Right lobe of liver (tissue), 6 donors: ENCODE results near the gene GDNF. TPM values are rescaled to one million over a fixed set of nuclear protein-coding genes. Genes with fewer than 3 reads are reported as not detected.

Source experiments
- ATAC-seq, 4 donors: fragments of 200-7000 bp; cut with Tn5 transposase; one replicate each; pipeline ENCODE4 v1.9.1; 2020; ENCODE audit warnings: mild to moderate bottlenecking in 4 of 4, moderate library complexity in 4 of 4
- DNase-seq, 3 donors: peaks; one replicate each; pipeline ENCODE4 v3.0.0-alpha.2; 2020
- H3K27ac ChIP-seq, 3 donors: fragments of 200-600 bp; one replicate each; pipeline ENCODE4 v1.8.0; 2022
- H3K27me3 ChIP-seq, 2 donors: fragments of 200-600 bp; one replicate each; pipeline ENCODE4 v1.8.0; 2022
- H3K36me3 ChIP-seq, 4 donors: fragments of 200-600 bp; sonication (generic) in 1 of 4; one replicate each; pipeline versions ENCODE4 v1.5.1 to v1.8.0; 2017 to 2022; ENCODE audit warnings: control low read depth in 1 of 4
- H3K4me1 ChIP-seq, 4 donors: fragments of 200-600 bp; sonication (generic) in 1 of 4; one replicate each; pipeline versions ENCODE4 v1.5.1 to v1.8.0; 2017 to 2022; ENCODE audit warnings: control low read depth in 1 of 4
- H3K4me3 ChIP-seq, 3 donors: fragments of 200-600 bp; one replicate each; pipeline ENCODE4 v1.8.0; 2022
- H3K9me3 ChIP-seq, 4 donors: fragments of 200-600 bp; sonication (generic) in 1 of 4; one replicate each; pipeline versions ENCODE4 v1.5.1 to v1.8.0; 2017 to 2022; ENCODE audit warnings: control low read depth in 1 of 4
- CTCF ChIP-seq, 4 donors: fragments of 200-600 bp in 3 of 4; fragments of 450-650 bp in 1 of 4; IDR thresholded peaks; one replicate each; pipeline versions ENCODE4 v1.5.1 to v1.8.0; 2016 to 2022; ENCODE audit warnings: antibody characterized with exemption in 4 of 4, mild to moderate bottlenecking in 2 of 4
- POLR2A ChIP-seq: fragments of 450-650 bp; IDR thresholded peaks from one replicate; pipeline ENCODE4 v1.6.1; 2017; ENCODE audit warnings: antibody characterized with exemption, mild to moderate bottlenecking
- WGBS: methylation state at CpG from one replicate; pipeline ENCODE4 v1.1.6; 2018; ENCODE audit warnings: low coverage, low lambda C conversion rate; ENCODE audit not compliant: insufficient coverage; ENCODE audit errors: missing lambda C conversion rate; 5-methylcytosine and 5-hydroxymethylcytosine counted together
- intact Hi-C, 2 donors: fragments of 100-400 bp; cut with DNase I; formaldehyde crosslinking; loops; one replicate each; pipeline versions ENCODE4 v1.11.2 to v1.14.1; 2022
- total RNA-seq, 6 experiments: library from RNA; depleted of rRNA in 2 of 6; stranded (reverse); fragments of >200 nt in 2 of 6; fragmentation: NEBNext Ultra II Directional in 3 of 6; extraction: Animal tissue kit (Norgen Biotek cat#: 25700) in 3 of 6; gene quantifications; one replicate each; pipeline versions ENCODE4 v1.1.0 to v1.2.4, GENCODE V29; 2016 to 2023
- donor health status: DM: no; HTN: yes; CAD: no.
- donor health status: DM: no; HTN: no; CAD: no.
- donor health status: DM: no; HTN: no; CAD: no.
- donor health status: DM: no; HTN: yes; CAD: no.
- donor health status: DM: no; HTN: yes; CAD: no.

The GDNF gene
- total RNA-seq, 6 experiments from 2014 or later = 0.15 to 0.47 (median 0.26) TPM

GRCh38 chr5:37792975-37793631 lies 46.7 kb downstream of the GDNF start:
- DNase-seq (no peak), ATAC-seq (no peak)
- intact Hi-C loops = no loop called here
- H3K9me3 ChIP-seq = no peaks in the 10 kb centered on the region
- H3K36me3 ChIP-seq = no peaks in the 10 kb centered on the region
- H3K27me3 ChIP-seq = no peaks in the 10 kb centered on the region
- no peak overlapping the region for H3K27ac ChIP-seq
- H3K4me3 ChIP-seq = no peak overlapping the region
- no peaks in the 10 kb centered on the region for H3K4me1 ChIP-seq
- TF ChIP-seq CTCF (IDR thresholded peaks at IDR 0.05) = no peak
- TF ChIP-seq POLR2A = no peak
- 62% methylated on average over 2 of the region's 2 CpGs for WGBS

GRCh38 chr5:37791321-37791720 lies 48.5 kb downstream of the GDNF start:
- Histone ChIP-seq H3K27me3 (no peaks in the 10 kb centered on the region), H3K9me3 (no peaks in the 10 kb centered on the region), H3K36me3 (no peaks in the 10 kb centered on the region), H3K27ac (no peak overlapping the region), H3K4me1 (no peaks in the 10 kb centered on the region), H3K4me3 (no peak overlapping the region)
- ATAC-seq (no peak), DNase-seq (no peak)
- WGBS = 68% methylated on average over 2 of the region's 2 CpGs
- TF ChIP-seq POLR2A (no peak), CTCF (IDR thresholded peaks at IDR 0.05) (no peak)
- intact Hi-C loops = no loop called here

GRCh38 chr5:37789991-37790390 lies 49.9 kb downstream of the GDNF start:
- H3K27me3 ChIP-seq = no peaks in the 10 kb centered on the region
- ATAC-seq (no peak), DNase-seq (no peak)
- 44% methylated on average over 2 of the region's 2 CpGs for WGBS
- H3K36me3 ChIP-seq = no peaks in the 10 kb centered on the region
- no peaks in the 10 kb centered on the region for H3K4me1 ChIP-seq
- H3K9me3 ChIP-seq = no peaks in the 10 kb centered on the region
- no peak overlapping the region for H3K27ac ChIP-seq
- TF ChIP-seq POLR2A (no peak), CTCF (IDR thresholded peaks at IDR 0.05) (no peak)
- no peak overlapping the region for H3K4me3 ChIP-seq
- intact Hi-C loops = no loop called here

- DNase-seq (no peak), ATAC-seq (no peak)
- Histone ChIP-seq H3K4me1 (no peaks in the 10 kb centered on the region), H3K27ac (no peak overlapping the region), H3K36me3 (no peaks in the 10 kb centered on the region), H3K4me3 (no peak overlapping the region), H3K27me3 (no peaks in the 10 kb centered on the region), H3K9me3 (no peaks in the 10 kb centered on the region)
- intact Hi-C loops = no loop called here
- TF ChIP-seq POLR2A = no peak
- TF ChIP-seq CTCF (IDR thresholded peaks at IDR 0.05) = no peak
- 62% methylated on average over 6 of the region's 6 CpGs for WGBS
These were observed 52.1 kb downstream of the GDNF start for GRCh38 chr5:37787742-37788141.
